PFSK-1 (cell line): ENCODE measurements around the gene FKBP10.

ENCODE experiments used
- POLR2AphosphoS5 ChIP-seq: IDR thresholded peaks from 2 replicates; pipeline ENCODE4 v1.6.1; 2012; ENCODE audit warnings: low read depth, mild to moderate bottlenecking, control low read depth, low read length, moderate library complexity
- TAF1 ChIP-seq: IDR thresholded peaks from 2 replicates; pipeline ENCODE4 v1.6.1; 2012; ENCODE audit warnings: low read length, control low read depth, borderline replicate concordance; ENCODE audit not compliant: insufficient read depth

DNA sequence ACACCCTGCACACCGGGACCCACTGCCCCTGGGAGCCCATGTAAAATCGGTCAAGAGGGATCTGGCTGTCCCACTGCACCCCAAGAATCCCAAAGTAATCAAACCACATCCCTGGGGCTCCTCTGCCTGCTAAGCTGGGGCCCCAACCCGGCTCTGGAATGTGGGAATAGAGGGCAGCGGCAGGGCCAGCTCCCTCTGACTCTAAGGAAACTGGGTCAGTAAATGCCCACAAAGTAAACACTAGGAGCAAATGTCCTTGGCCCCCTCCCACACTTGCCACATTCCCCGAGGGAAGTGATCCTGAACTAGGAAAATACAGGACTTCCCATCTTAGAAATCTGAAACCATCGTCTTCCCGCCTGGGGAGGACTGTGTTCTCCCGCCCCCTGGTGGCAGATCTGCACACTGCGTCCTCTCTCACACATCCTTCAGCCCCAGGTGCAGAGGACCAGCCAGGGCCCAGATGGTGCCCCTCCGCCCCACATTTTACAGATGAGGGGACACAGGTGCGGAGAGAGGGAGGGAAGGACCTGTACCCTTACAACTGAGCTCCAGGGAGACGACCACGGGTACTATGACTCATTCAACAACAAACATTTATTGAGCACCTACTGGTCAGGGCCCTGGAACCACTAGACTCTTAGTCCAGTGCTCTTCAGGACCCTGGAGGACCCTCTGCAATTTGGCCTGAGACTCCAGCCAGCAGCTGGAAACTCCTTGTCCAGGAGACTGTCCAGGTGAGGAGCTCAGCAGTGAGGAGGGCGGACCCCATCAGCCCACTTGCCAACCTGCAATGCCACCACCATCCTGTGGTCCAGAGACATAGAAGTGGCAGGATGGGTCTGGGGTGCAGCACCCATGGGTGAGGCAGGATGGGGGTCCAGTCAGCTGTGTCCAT is 11.2 kb upstream of the FKBP10 start:
- peak; percentile 13; the same call in 1 of the 2 replicates for TF ChIP-seq POLR2AphosphoS5
- TF ChIP-seq TAF1 = peak; percentile 13; the same call in 1 of the 2 replicates
